Mesodermal cell (in vitro differentiated cells): ENCODE measurements around the gene PHETA2.
"Not testable (repeated sequence)": the region's sequence is repeated elsewhere in the genome, so short reads cannot be mapped to it uniquely, and the experiment has no call there.

Experiments used
- H3K27ac ChIP-seq: 2 replicates; pipeline ENCODE4 v1.7.0; 2013; ENCODE audit warnings: mild to moderate bottlenecking, low read depth, low read length, moderate library complexity; ENCODE audit not compliant: severe bottlenecking
- H3K36me3 ChIP-seq: 2 replicates; pipeline ENCODE4 v1.7.1; 2013; ENCODE audit warnings: mild to moderate bottlenecking, low read length, moderate library complexity; ENCODE audit not compliant: control insufficient read depth, insufficient read depth
- H3K4me1 ChIP-seq: one replicate; pipeline ENCODE4 v1.7.1; 2013; ENCODE audit warnings: mild to moderate bottlenecking, low read length; ENCODE audit not compliant: insufficient read depth, control insufficient read depth, poor library complexity, severe bottlenecking
- H3K4me3 ChIP-seq: 2 replicates; pipeline ENCODE4 v1.7.0; 2013; ENCODE audit warnings: low read length, control low read depth, mild to moderate bottlenecking; ENCODE audit not compliant: insufficient read depth, poor library complexity, severe bottlenecking; ENCODE audit errors: extremely low read depth
- H3K9me3 ChIP-seq: 2 replicates; pipeline ENCODE4 v1.7.1; 2013; ENCODE audit warnings: mild to moderate bottlenecking, low read length, moderate library complexity; ENCODE audit not compliant: control insufficient read depth
- WGBS, 2 experiments: methylation state at CpG; one replicate each; pipeline ENCODE4 v1.1.5; 2013; ENCODE audit warnings: missing lambda C conversion rate in 2 of 2; ENCODE audit not compliant: insufficient coverage in 2 of 2; 5-methylcytosine and 5-hydroxymethylcytosine counted together

PHETA2 gene

GRCh38 chr22:42070517-42071422 is 3.3 kb upstream of the PHETA2 start, which contains the start of gene NAGA:
Gene NAGA, minus strand, starts transcription at chr22:42070812. Its CDS starts 515 bp downstream, at chr22:42070297.
- no peaks in the 10 kb centered on the region for H3K4me1 ChIP-seq
- 2 to 5% methylated on average over 42 of the region's 56 CpGs for WGBS, 2 experiments
- peak within 1 kb of the TSS; percentile 57 for H3K4me3 ChIP-seq
- H3K27ac ChIP-seq, result peak within 1 kb of the TSS; percentile 57
- H3K36me3 ChIP-seq, result peaks cover 20% of the 10 kb centered on the region
- no peaks in the 10 kb centered on the region for H3K9me3 ChIP-seq

DNA sequence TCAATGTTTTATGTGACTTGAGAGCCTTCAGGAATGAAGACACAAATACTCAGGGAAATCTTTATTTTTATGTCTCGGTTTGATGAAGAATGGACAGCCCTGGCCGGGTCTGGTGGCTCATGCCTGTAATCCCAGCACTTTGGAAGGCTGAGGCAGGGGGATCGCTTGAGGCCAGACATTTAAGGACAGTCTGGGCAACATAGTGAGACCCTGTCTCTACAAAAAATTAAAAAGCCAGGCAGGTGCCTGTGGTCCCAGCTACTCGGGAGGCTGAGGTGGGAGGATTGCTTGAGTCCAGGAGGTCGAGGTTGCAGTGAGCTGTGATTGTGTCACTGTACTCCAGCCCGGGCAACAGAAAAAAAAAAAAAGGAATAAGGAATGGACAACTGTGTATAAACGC is 2.5 kb upstream of the PHETA2 start:
- H3K9me3 ChIP-seq, H3K4me3 ChIP-seq, H3K27ac ChIP-seq, H3K4me1 ChIP-seq: not testable (repeated sequence)
- peaks cover 20% of the 10 kb centered on the region for H3K36me3 ChIP-seq
- 87 to 91% methylated on average over 7 of the region's 7 CpGs for WGBS, 2 experiments

DNA sequence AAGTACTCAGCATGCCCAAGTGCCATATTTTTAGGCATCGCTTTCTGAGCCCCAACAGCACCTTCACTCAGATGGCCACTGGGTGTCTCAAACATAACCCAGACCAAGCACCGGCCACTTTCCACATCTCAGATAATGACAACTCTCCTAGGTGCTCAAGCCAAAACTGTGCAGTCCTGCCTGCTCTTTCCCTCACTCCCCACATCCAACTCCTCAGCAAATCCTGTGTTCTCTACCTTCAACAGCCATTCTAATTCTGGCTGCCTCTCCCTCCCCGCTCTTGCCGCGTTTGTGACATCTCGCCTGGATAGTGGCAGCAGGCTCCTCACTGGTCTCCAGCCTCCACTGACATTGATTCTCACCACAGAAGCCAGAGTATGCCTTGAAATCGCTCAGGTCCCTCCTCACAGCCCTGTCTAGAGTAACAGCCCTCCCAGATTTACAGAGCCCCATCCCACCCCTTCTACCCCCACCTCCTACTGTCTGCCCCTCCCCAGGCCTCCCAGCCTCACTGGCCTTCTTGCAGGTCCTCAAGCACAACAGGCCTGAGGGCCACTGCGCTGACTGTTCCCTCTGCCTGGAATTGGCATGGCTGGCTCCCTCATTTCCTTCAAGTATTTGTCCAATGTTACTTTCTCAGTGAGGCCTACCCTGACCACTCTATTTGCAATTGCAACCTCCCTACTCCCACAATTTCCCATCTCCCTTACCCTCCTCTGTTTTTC is 1.3 kb upstream of the PHETA2 start:
- WGBS, 2 experiments, result 80 to 84% methylated on average over 8 of the region's 8 CpGs
- H3K36me3 ChIP-seq, result peaks cover 8% of the 10 kb centered on the region
- no peaks in the 10 kb centered on the region for H3K4me1 ChIP-seq
- no peak overlapping the region for H3K27ac ChIP-seq
- no peak overlapping the region for H3K4me3 ChIP-seq
- H3K9me3 ChIP-seq, result no peaks in the 10 kb centered on the region

- no peak overlapping the region for H3K27ac ChIP-seq
- H3K4me1 ChIP-seq, result no peaks in the 10 kb centered on the region
- H3K36me3 ChIP-seq, result no peaks in the 10 kb centered on the region
- WGBS, 2 experiments, result 92 to 95% methylated on average over 9 to 12 of the region's 14 CpGs
- no peak overlapping the region for H3K4me3 ChIP-seq
- no peaks in the 10 kb centered on the region for H3K9me3 ChIP-seq
These were observed 417 bp upstream of the PHETA2 start for GRCh38 chr22:42073621-42074041.

GRCh38 chr22:42074846-42075676 is 1.0 kb downstream of the PHETA2 start:
- no peaks in the 10 kb centered on the region for H3K36me3 ChIP-seq
- 95 to 98% methylated on average over 6 of the region's 9 CpGs for WGBS, 2 experiments
- H3K9me3 ChIP-seq, result no peaks in the 10 kb centered on the region
- peak overlapping the region; percentile 22 for H3K4me3 ChIP-seq
- H3K4me1 ChIP-seq, result peaks cover 3% of the 10 kb centered on the region
- H3K27ac ChIP-seq, result no peak overlapping the region

DNA sequence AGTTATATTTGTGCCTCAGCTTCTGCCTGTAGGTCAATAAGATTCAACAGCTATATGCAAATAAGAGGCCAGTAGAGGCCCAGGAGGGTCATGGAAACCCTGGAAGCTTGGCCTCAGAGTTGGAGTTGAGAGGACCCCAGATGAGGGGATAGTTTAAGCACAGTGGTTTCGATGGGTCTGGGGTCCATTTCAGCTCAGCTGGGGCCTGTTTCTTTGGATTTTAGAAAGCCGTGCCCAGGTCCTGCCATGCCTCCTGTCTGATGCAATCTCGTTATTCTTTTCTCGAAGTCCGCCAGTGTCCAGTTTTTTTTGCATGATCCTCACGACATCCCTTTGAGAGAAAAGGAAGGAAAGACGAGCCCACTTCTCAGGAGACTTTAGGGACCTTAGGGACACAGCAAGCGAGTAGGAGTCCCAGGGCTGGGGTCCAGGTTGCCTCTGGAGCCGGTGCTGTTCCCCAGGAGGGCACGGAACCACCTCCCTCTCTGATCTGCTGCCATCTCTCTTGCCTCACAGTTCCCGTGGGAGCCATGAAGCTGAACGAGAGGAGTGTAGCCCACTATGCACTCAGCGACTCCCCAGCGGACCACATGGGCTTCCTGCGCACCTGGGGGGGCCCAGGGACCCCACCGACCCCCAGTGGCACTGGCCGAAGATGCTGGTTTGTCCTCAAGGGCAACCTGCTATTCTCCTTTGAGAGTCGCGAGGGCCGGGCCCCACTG is 2.9 kb downstream of the PHETA2 start:
- Histone ChIP-seq H3K27ac (no peak overlapping the region), H3K9me3 (no peaks in the 10 kb centered on the region), H3K4me1 (peaks cover 3% of the 10 kb centered on the region), H3K36me3 (peaks cover 4% of the 10 kb centered on the region), H3K4me3 (no peak overlapping the region)
- 94 to 96% methylated on average over 19 to 20 of the region's 20 CpGs for WGBS, 2 experiments

GRCh38 chr22:42077486-42078125 is 3.6 kb downstream of the PHETA2 start:
- H3K4me1 ChIP-seq, result peaks cover 3% of the 10 kb centered on the region
- H3K36me3 ChIP-seq, result peaks cover 11% of the 10 kb centered on the region
- 93 to 94% methylated on average over 21 of the region's 21 CpGs for WGBS, 2 experiments
- no peaks in the 10 kb centered on the region for H3K9me3 ChIP-seq
- H3K27ac ChIP-seq, result no peak overlapping the region
- H3K4me3 ChIP-seq, result no peak overlapping the region

- WGBS, 2 experiments, result 87 to 88% methylated on average over 15 to 17 of the region's 24 CpGs
- H3K36me3 ChIP-seq, result peaks cover 21% of the 10 kb centered on the region
- H3K4me3 ChIP-seq, result peak overlapping the region; percentile 64
- H3K27ac ChIP-seq, result peak overlapping the region; percentile 95
- peaks cover 3% of the 10 kb centered on the region for H3K4me1 ChIP-seq
- no peaks in the 10 kb centered on the region for H3K9me3 ChIP-seq
These were observed 4.6 kb downstream of the PHETA2 start for GRCh38 chr22:42078469-42079318.
